Neural progenitor cell (in vitro differentiated cells): ENCODE results near the gene EPB41L3. TPM values are rescaled to one million over a fixed set of nuclear protein-coding genes. Genes with fewer than 3 reads are reported as not detected.

ENCODE experiments used
- DNase-seq: peaks from one replicate; pipeline ENCODE4 v3.0.0-alpha.2; 2016; ENCODE audit warnings: low spot score
- H2AFZ ChIP-seq: fragments of 200-600 bp; sonication (generic); replicated peaks from 2 replicates; pipeline ENCODE4 v1.6.1; 2016; ENCODE audit warnings: antibody characterized with exemption
- H3F3A ChIP-seq: fragments of 200-600 bp; sonication (generic); 2 replicates; pipeline ENCODE4 v1.6.1; 2016; ENCODE audit warnings: antibody characterized with exemption, low read depth
- H3K27ac ChIP-seq: fragments of 200-600 bp; sonication (generic); 2 replicates; pipeline ENCODE4 v1.5.1; 2016; ENCODE audit warnings: mild to moderate bottlenecking
- H3K27me3 ChIP-seq: fragments of 200-600 bp; sonication (generic); 2 replicates; pipeline ENCODE4 v1.6.1; 2016; ENCODE audit warnings: mild to moderate bottlenecking, moderate library complexity
- H3K36me3 ChIP-seq: fragments of 200-600 bp; sonication (generic); 2 replicates; pipeline ENCODE4 v1.5.1; 2016
- H3K4me1 ChIP-seq: fragments of 200-600 bp; sonication (generic); 2 replicates; pipeline ENCODE4 v1.6.1; 2016; ENCODE audit warnings: mixed run types
- H3K4me2 ChIP-seq: fragments of 200-600 bp; sonication (generic); 2 replicates; pipeline ENCODE4 v1.6.1; 2016
- H3K4me3 ChIP-seq: fragments of 200-600 bp; sonication (generic); 2 replicates; pipeline ENCODE4 v1.5.1; 2016
- H3K79me2 ChIP-seq: fragments of 200-600 bp; sonication (generic); 2 replicates; pipeline ENCODE4 v1.6.1; 2016; ENCODE audit warnings: low read depth
- H3K9ac ChIP-seq: fragments of 200-600 bp; sonication (generic); 2 replicates; pipeline ENCODE4 v1.6.1; 2016
- H3K9me3 ChIP-seq: fragments of 200-600 bp; sonication (generic); 2 replicates; pipeline ENCODE4 v1.5.1; 2016; ENCODE audit warnings: low read depth
- H4K20me1 ChIP-seq: fragments of 200-600 bp; sonication (generic); 2 replicates; pipeline ENCODE4 v1.6.1; 2016; ENCODE audit warnings: low read depth
- H3K27ac Mint-ChIP-seq: 3 replicates; pipeline ENCODE4 v1.8.0; 2021; ENCODE audit warnings: mixed read lengths
- H3K27me3 Mint-ChIP-seq: 2 replicates; pipeline ENCODE4 v1.8.0; 2022; ENCODE audit warnings: low read depth, mild to moderate bottlenecking, inconsistent platforms, moderate library complexity, mixed read lengths; ENCODE audit not compliant: insufficient read depth
- H3K36me3 Mint-ChIP-seq: 3 replicates; pipeline ENCODE4 v1.8.0; 2021; ENCODE audit warnings: mixed read lengths
- H3K4me1 Mint-ChIP-seq: 3 replicates; pipeline ENCODE4 v1.8.0; 2021; ENCODE audit warnings: mixed read lengths
- H3K4me3 Mint-ChIP-seq: 3 replicates; pipeline ENCODE4 v1.8.0; 2021; ENCODE audit warnings: mild to moderate bottlenecking, moderate library complexity, mixed read lengths
- H3K9me3 Mint-ChIP-seq: 3 replicates; pipeline ENCODE4 v1.8.0; 2020; ENCODE audit warnings: mixed read lengths
- EZH2 ChIP-seq: fragments of 200-600 bp; sonication (generic); IDR thresholded peaks from 2 replicates; pipeline ENCODE4 v1.6.1; 2017; ENCODE audit warnings: antibody characterized with exemption, mild to moderate bottlenecking, moderate library complexity
- EZH2phosphoT487 ChIP-seq: fragments of 200-600 bp; sonication (generic); IDR thresholded peaks from 2 replicates; pipeline ENCODE4 v1.6.1; 2017; ENCODE audit warnings: antibody characterized with exemption
- total RNA-seq: library from RNA; depleted of rRNA; stranded (reverse); fragments of >200 nt; gene quantifications from 2 replicates; pipeline ENCODE4 v1.2.3, GENCODE V29; 2015; ENCODE audit warnings: low replicate concordance
- TF ChIP-seq, protein P1 (sequence below): fragments of 200-600 bp; sonication (generic); IDR thresholded peaks from 2 replicates; pipeline ENCODE4 v1.5.1; 2017; ENCODE audit warnings: antibody characterized with exemption, mild to moderate bottlenecking

The EPB41L3 gene
- total RNA-seq, 1 donor from 2014 or later = 8.6 TPM

DNA sequence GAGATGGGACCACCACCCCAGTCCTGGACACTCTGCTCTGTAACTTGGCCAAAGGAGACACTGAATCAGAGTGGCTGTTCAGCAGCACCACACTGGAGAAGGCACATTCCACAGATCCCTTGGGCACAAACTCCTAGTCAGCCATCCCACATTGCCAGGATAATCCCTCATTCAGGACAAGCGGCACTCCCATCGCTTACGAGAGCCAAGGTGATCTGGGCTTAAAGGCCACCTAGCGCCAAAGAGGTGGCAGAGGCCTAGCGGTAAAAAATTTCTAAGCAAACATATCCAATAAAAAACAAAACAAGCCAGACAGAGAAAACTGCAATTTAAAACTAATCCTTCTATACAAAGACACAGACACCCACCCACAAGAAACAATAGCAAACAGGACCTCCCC is 62.2 kb downstream of the EPB41L3 start:
- Histone ChIP-seq H3K9me3 (no peaks in the 10 kb centered on the region), H3K9ac (no peak overlapping the region), H3F3A (no peaks in the 10 kb centered on the region), H3K27ac (no peak overlapping the region), H4K20me1 (no peaks in the 10 kb centered on the region), H3K36me3 (no peaks in the 10 kb centered on the region), H3K79me2 (no peaks in the 10 kb centered on the region), H3K27me3 (no peaks in the 10 kb centered on the region), H3K4me3 (no peak overlapping the region), H3K4me1 (peaks cover 33% of the 10 kb centered on the region), H2AFZ (no peak overlapping the region), H3K4me2 (no peak overlapping the region)
- H3K4me1 Mint-ChIP-seq = peaks cover 6% of the 10 kb centered on the region
- H3K27ac Mint-ChIP-seq = no peak overlapping the region
- DNase-seq = no peak
- H3K4me3 Mint-ChIP-seq = no peak overlapping the region
- peaks cover 4% of the 10 kb centered on the region for H3K36me3 Mint-ChIP-seq
- no peak for TF ChIP-seq EZH2
- TF ChIP-seq EZH2phosphoT487 = no peak
- TF ChIP-seq, protein P1, sequence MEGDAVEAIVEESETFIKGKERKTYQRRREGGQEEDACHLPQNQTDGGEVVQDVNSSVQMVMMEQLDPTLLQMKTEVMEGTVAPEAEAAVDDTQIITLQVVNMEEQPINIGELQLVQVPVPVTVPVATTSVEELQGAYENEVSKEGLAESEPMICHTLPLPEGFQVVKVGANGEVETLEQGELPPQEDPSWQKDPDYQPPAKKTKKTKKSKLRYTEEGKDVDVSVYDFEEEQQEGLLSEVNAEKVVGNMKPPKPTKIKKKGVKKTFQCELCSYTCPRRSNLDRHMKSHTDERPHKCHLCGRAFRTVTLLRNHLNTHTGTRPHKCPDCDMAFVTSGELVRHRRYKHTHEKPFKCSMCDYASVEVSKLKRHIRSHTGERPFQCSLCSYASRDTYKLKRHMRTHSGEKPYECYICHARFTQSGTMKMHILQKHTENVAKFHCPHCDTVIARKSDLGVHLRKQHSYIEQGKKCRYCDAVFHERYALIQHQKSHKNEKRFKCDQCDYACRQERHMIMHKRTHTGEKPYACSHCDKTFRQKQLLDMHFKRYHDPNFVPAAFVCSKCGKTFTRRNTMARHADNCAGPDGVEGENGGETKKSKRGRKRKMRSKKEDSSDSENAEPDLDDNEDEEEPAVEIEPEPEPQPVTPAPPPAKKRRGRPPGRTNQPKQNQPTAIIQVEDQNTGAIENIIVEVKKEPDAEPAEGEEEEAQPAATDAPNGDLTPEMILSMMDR = no peak
- H3K27me3 Mint-ChIP-seq = no peaks in the 10 kb centered on the region
- peaks cover 10% of the 10 kb centered on the region for H3K9me3 Mint-ChIP-seq

DNA sequence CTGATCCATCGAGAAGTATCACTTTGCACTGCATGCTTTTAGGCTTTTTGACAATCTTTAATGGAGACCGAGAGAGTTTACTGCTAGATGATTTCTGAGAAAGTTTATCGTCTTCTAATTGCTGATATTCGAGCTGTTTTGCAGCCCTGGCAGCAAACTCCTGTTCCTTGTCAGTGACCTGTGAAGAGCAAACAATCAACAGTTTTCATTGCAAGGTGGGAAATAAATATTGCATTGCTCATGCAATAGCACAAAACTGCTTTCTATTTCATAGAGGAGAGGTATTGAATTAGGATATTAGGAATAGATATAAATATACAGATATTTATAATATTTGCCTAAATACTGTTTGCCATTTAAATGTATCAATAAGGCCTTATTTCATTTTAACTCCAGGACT is 65.5 kb downstream of the EPB41L3 start:
- Histone ChIP-seq H3K4me2 (no peak overlapping the region), H3K9me3 (no peaks in the 10 kb centered on the region), H3K27ac (no peak overlapping the region), H3K79me2 (no peaks in the 10 kb centered on the region), H3K4me1 (peaks cover 33% of the 10 kb centered on the region), H3K4me3 (no peak overlapping the region), H3K36me3 (no peaks in the 10 kb centered on the region), H4K20me1 (no peaks in the 10 kb centered on the region), H3K27me3 (no peaks in the 10 kb centered on the region), H2AFZ (no peak overlapping the region), H3F3A (no peaks in the 10 kb centered on the region), H3K9ac (no peak overlapping the region)
- no peak overlapping the region for H3K27ac Mint-ChIP-seq
- no peak for TF ChIP-seq EZH2phosphoT487
- TF ChIP-seq EZH2 = no peak
- TF ChIP-seq, protein P1 = no peak
- peaks cover 6% of the 10 kb centered on the region for H3K9me3 Mint-ChIP-seq
- H3K36me3 Mint-ChIP-seq = no peaks in the 10 kb centered on the region
- DNase-seq = no peak
- H3K4me3 Mint-ChIP-seq = no peak overlapping the region
- no peaks in the 10 kb centered on the region for H3K27me3 Mint-ChIP-seq
- peaks cover 6% of the 10 kb centered on the region for H3K4me1 Mint-ChIP-seq

DNA sequence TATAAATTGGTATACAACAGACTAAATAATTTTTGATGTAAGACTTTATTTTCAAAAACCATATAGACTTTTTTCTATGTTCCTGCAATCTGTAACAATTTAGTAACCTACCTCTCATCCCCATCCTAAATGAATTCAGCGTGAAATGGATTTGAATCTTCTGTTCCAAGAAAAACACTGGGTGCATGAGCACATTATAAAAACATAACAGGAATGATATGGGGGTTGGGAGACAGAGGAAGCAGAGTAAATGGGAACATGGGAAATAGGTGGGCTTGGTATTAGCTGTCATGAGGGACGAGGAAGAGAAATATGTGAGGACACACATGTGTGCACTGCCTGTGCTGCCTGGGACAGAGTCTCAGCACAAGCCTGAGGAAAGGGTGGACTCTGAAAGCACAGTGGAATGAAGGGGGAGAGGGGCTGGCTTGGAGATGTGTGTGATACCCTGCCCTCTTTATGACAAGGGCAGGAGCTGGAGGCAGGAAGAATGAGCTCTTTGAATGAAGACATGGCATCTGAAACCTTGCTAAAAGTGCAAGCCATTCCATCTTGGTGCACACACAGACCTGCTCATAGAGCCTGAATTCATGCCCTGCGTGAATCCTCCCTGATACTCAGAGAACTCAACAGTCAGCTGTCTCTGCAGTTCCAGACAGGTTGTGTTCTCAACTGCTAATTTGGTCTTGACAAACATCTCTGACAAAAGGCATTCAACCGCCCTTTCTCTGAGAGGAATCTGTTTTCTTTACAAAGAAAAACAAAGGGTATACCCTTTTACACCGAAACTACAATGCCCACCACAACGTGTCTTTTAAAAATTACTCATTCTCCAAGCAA is 66.6 kb downstream of the EPB41L3 start:
- Mint-ChIP-seq H3K27me3 (no peaks in the 10 kb centered on the region), H3K9me3 (peaks cover 2% of the 10 kb centered on the region), H3K27ac (no peak overlapping the region), H3K4me3 (no peak overlapping the region), H3K4me1 (peaks cover 6% of the 10 kb centered on the region), H3K36me3 (no peaks in the 10 kb centered on the region)
- Histone ChIP-seq H3K36me3 (no peaks in the 10 kb centered on the region), H3K27ac (no peak overlapping the region), H3F3A (no peaks in the 10 kb centered on the region), H3K27me3 (no peaks in the 10 kb centered on the region), H3K4me2 (peak overlapping the region; percentile 25), H3K79me2 (no peaks in the 10 kb centered on the region), H4K20me1 (no peaks in the 10 kb centered on the region), H3K9me3 (no peaks in the 10 kb centered on the region), H3K4me1 (peaks cover 33% of the 10 kb centered on the region), H3K9ac (no peak overlapping the region), H3K4me3 (no peak overlapping the region), H2AFZ (no peak overlapping the region)
- peak; percentile 66 for DNase-seq
- no peak for TF ChIP-seq EZH2phosphoT487
- TF ChIP-seq, protein P1 = no peak
- no peak for TF ChIP-seq EZH2
